GM12878 (cell line): ENCODE results near the gene RPUSD1. TPM values are rescaled to one million over a fixed set of nuclear protein-coding genes. Genes with fewer than 3 reads are reported as not detected.

ENCODE experiments used
- ATAC-seq: fragments of 200-7000 bp; cut with Tn5 transposase; 3 replicates; pipeline ENCODE4 v1.9.1; 2020; ENCODE audit warnings: mild to moderate bottlenecking, moderate library complexity
- BruUV-seq: library from RNA; stranded (reverse); fragments of 400-500 nt; replicated peaks from 2 replicates; lab custom pipeline; 2021; lab: Mats Ljungman, UMichigan
- CTCF ChIA-PET: fragments of 300-600 bp; sonication (Branson Sonifier 250); formaldehyde crosslinking; extraction: SDS; loops from one replicate; lab custom pipeline; 2021; ENCODE audit warnings: inconsistent platforms; lab: Yijun Ruan, JAX
- POLR2A ChIA-PET: fragments of 350-600 bp; formaldehyde crosslinking; extraction: SDS; loops from one replicate; lab custom pipeline; 2021; ENCODE audit warnings: inconsistent platforms; lab: Charles Lee
- RAD21 ChIA-PET: fragments of 300-600 bp; sonication (Branson Sonifier 250); formaldehyde crosslinking; loops from one replicate; lab custom pipeline; 2023; ENCODE audit warnings: antibody characterized with exemption; ENCODE audit not compliant: unreplicated experiment; lab: Charles Lee
- SMC1A ChIA-PET: fragments of 300-600 bp; sonication (Branson Sonifier 250); formaldehyde crosslinking; loops from one replicate; lab custom pipeline; 2023; ENCODE audit not compliant: unreplicated experiment, uncharacterized antibody; lab: Charles Lee
- DNase-seq: peaks from one replicate; pipeline ENCODE4 v3.0.0-alpha.2; 2011; ENCODE audit warnings: low read depth, low spot score
- FAIRE-seq: peaks from 3 replicates; lab custom pipeline; 2011; peaks lifted over from hg19 to GRCh38; lab: Jason Lieb, UNC
- H2AFZ ChIP-seq: 2 replicates; pipeline ENCODE4 v1.6.0; 2011; ENCODE audit warnings: low read depth, low read length, control low read depth; ENCODE audit not compliant: control insufficient read depth
- H3K27ac ChIP-seq: 2 replicates; pipeline ENCODE4 v1.5.1; 2011; ENCODE audit warnings: control low read depth; ENCODE audit not compliant: control insufficient read depth, insufficient read depth
- H3K27me3 ChIP-seq, 2 experiments: replicated peaks in 1 of 2; 2 replicates each; pipeline versions ENCODE4 v1.6.0 to v1.6.1; 2011; ENCODE audit warnings: low read length in 1 of 2; ENCODE audit not compliant: control insufficient read depth in 2 of 2, insufficient read depth in 2 of 2
- H3K36me3 ChIP-seq, 2 experiments: 2 replicates each; pipeline ENCODE4 v1.5.1; 2011; ENCODE audit warnings: low read length in 1 of 2; ENCODE audit not compliant: control insufficient read depth in 2 of 2, insufficient read depth in 2 of 2
- H3K4me1 ChIP-seq: 2 replicates; pipeline ENCODE4 v1.6.1; 2011; ENCODE audit warnings: mild to moderate bottlenecking, low read length, moderate library complexity, mixed read lengths; ENCODE audit not compliant: control insufficient read depth, insufficient read depth
- H3K4me2 ChIP-seq: 2 replicates; pipeline ENCODE4 v1.6.0; 2011; ENCODE audit warnings: control low read depth; ENCODE audit not compliant: control insufficient read depth, insufficient read depth
- H3K4me3 ChIP-seq: fragments of 200-600 bp; sonication (generic); 2 replicates; pipeline ENCODE4 v1.5.1; 2016
- H3K79me2 ChIP-seq: 2 replicates; pipeline ENCODE4 v1.6.0; 2011; ENCODE audit warnings: low read length; ENCODE audit not compliant: control insufficient read depth, insufficient read depth
- H3K9ac ChIP-seq: 2 replicates; pipeline ENCODE4 v1.8.0; 2011; ENCODE audit warnings: low read length, control low read depth, mixed read lengths; ENCODE audit not compliant: control insufficient read depth, insufficient read depth
- H3K9me3 ChIP-seq: replicated peaks from 3 replicates; pipeline ENCODE4 v1.5.1; 2011; ENCODE audit warnings: mild to moderate bottlenecking, low read length; ENCODE audit not compliant: control insufficient read depth, insufficient read depth
- H4K20me1 ChIP-seq: 2 replicates; pipeline ENCODE4 v1.6.0; 2011; ENCODE audit not compliant: control insufficient read depth, insufficient read depth
- CEBPB ChIP-seq, 2 experiments: fragments of 150-350 bp in 1 of 2; IDR thresholded peaks; 2 replicates each; pipeline ENCODE4 v1.6.1; 2012 to 2014; ENCODE audit warnings: low read depth in 2 of 2, low read length in 2 of 2, borderline replicate concordance in 1 of 2, inconsistent platforms in 1 of 2
- IRF4 ChIP-seq: IDR thresholded peaks from 2 replicates; pipeline ENCODE4 v1.6.1; 2011; ENCODE audit warnings: low read depth, low read length
- KDM1A ChIP-seq: fragments of 200-600 bp; sonication (generic); IDR thresholded peaks from 2 replicates; pipeline ENCODE4 v1.6.1; 2016; ENCODE audit warnings: borderline replicate concordance
- POLR2A ChIP-seq: IDR thresholded peaks from 2 replicates; pipeline ENCODE4 v1.6.1; 2011; ENCODE audit warnings: low read depth, mild to moderate bottlenecking, low read length
- POLR2AphosphoS2 ChIP-seq: IDR thresholded peaks from 2 replicates; pipeline ENCODE4 v1.6.1; 2011; ENCODE audit warnings: low read depth, mild to moderate bottlenecking, low read length, improper control_type of control experiment, moderate library complexity
- WGBS: methylation state at CpG from one replicate; pipeline ENCODE4 v1.1.6; 2016; ENCODE audit warnings: low lambda C conversion rate; ENCODE audit not compliant: insufficient replicate concordance, insufficient coverage; ENCODE audit errors: missing lambda C conversion rate; 5-methylcytosine and 5-hydroxymethylcytosine counted together
- in situ Hi-C: fragments of 300-500 bp; cut with MboI; formaldehyde crosslinking; loops from 9 replicates; pipeline ENCODE4 v1.14.3; 2018; ENCODE audit warnings: mixed read lengths
- intact Hi-C: fragments of 100-400 bp; cut with micrococcal nuclease; formaldehyde crosslinking; loops from one replicate; pipeline ENCODE4 v1.14.2; 2022; ENCODE audit not compliant: unreplicated experiment
- polyA plus RNA-seq, 11 experiments: library from polyadenylated mRNA; depleted of rRNA in 4 of 11; unstranded in 6 of 11; stranded (reverse) in 5 of 11; fragments of >200 nt; fragmentation: Nextera tagmentation in 4 of 11; fragmentation: Illumina TruSeq in 1 of 11; extraction: Ambion mirVana in 4 of 11; extraction: Trizol in 1 of 11; gene quantifications; 1 replicate in 1 of 11; 2 replicates in 10 of 11; pipeline versions ENCODE4 v1.2.1 to v1.2.3, GENCODE V29; 2011 to 2016; ENCODE audit warnings: inconsistent platforms in 2 of 11, missing spikeins in 2 of 11, low read depth in 1 of 11
- total RNA-seq, 4 experiments: library from RNA; depleted of rRNA in 3 of 4; stranded (reverse); fragments of >200 nt in 3 of 4; fragmentation: Illumina TruSeq in 1 of 4; extraction: Trizol in 1 of 4; gene quantifications; 2 replicates each; pipeline versions ENCODE4 v1.2.1 to v1.2.3, GENCODE V29; 2013 to 2021
- TF ChIP-seq, protein P1 (sequence below): IDR thresholded peaks from 2 replicates; pipeline ENCODE4 v1.6.1; 2011; ENCODE audit warnings: mild to moderate bottlenecking, low read depth, low read length, moderate library complexity; ENCODE audit not compliant: insufficient replicate concordance

Gene RPUSD1
- total and polyA plus RNA-seq, 10 of the 15 experiments (the other 5 are each of a cell fraction or from before 2014, with no cell fraction given): 0.55 to 49.9 (median 21.1) TPM

DNA sequence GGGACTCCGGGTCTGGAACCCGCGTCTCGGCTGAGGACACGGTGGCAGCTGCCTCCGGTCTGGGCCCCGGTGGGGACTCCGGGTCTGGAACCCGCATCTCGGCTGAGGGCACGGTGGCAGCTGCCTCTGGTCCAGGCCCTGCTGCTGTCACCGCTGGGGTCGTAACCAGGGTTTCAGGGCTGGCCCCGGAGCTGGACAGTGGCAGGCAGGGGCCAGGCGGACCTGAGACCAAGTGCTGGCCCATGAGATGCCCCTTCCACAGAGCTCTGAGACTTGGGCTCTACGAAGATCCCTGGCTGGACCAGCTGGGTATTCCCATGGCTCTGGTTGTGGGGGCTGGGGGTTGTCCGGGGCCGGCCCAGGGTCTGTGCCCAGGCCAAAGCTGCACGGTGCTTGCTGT is 3.8 kb downstream of the RPUSD1 start (continued):
- TF ChIP-seq IRF4: no peak
- no peak for TF ChIP-seq KDM1A
- TF ChIP-seq, protein P1, sequence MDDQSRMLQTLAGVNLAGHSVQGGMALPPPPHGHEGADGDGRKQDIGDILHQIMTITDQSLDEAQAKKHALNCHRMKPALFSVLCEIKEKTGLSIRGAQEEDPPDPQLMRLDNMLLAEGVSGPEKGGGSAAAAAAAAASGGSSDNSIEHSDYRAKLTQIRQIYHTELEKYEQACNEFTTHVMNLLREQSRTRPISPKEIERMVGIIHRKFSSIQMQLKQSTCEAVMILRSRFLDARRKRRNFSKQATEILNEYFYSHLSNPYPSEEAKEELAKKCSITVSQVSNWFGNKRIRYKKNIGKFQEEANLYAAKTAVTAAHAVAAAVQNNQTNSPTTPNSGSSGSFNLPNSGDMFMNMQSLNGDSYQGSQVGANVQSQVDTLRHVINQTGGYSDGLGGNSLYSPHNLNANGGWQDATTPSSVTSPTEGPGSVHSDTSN: no peak
- TF ChIP-seq, all 136 proteins: peak for 0

DNA sequence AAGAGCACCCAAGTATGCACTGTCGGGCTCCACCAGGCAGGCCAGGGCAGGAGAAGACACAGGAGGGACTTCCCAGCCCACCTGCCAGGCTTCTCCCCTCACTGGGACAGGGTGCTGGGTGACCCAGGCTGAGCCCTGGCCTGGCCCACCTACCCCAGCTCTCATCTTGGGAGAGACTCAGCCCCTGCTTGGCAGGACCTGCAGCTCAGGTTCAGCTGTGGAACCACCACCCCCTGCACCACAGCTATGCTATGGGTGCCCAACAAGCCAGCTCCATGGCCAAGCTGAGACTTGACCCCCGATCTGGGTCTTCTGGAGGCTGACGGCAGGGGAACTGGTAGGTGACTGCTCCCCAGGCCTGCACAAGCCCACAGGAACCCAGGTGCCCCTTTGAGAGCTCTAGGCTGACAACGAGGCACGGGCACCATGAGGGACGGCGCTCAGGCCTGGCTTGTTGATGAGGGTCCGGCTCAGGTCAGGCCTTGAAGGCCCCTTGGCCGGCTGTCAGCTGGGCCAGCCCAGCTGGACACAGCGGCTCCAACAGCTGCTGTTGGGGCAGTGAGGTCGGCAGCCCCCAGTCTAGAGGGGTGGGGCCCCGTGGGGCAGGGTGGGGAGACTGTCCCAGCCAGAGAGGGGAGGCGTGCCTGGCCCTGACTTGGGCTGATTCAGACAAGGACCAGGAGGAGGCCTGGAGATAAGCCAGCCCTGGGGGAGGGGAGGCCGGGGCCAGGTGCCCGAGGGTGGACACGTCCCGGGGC is 4.6 kb downstream of the RPUSD1 start:
- H3K4me3 ChIP-seq: no peak overlapping the region
- ChIA-PET POLR2A (interaction anchor here (0.6 kb wide), 1 partner anchor 541 kb away, joined by 3 read pairs; no protein-coding TSS in a partner anchor), SMC1A (interaction anchor here (2.5 kb wide), 1 partner anchor 71 kb away, joined by 12 read pairs; no protein-coding TSS in a partner anchor), RAD21 (no interaction called here), CTCF (interaction anchor here (0.9 to 5.2 kb wide), 2 partner anchors 71 kb away, joined by 4 to 32 read pairs; no protein-coding TSS in a partner anchor)
- H3K79me2 ChIP-seq: peaks cover 13% of the 10 kb centered on the region
- no peaks in the 10 kb centered on the region for H3K9me3 ChIP-seq
- no peak overlapping the region for H3K4me2 ChIP-seq
- H3K9ac ChIP-seq: no peak overlapping the region
- peaks cover 0 to 5% of the 10 kb centered on the region in 2 experiments; a peak in 2 of 4 replicates for H3K36me3 ChIP-seq
- H4K20me1 ChIP-seq: no peaks in the 10 kb centered on the region
- in situ Hi-C loops: no loop called here
- H3K27ac ChIP-seq: no peak overlapping the region
- TF ChIP-seq POLR2AphosphoS2 (0 out of 2 replicates have a peak, but pooled peaks have one; percentile 30), POLR2A (peak; percentile 5), CEBPB (IDR thresholded peaks at IDR 0.05; ENCODE audit: borderline replicate concordance in 1 of 2, low read depth in 2 of 2, low read length in 2 of 2) (no peak)
- H2AFZ ChIP-seq: no peak overlapping the region
- no peaks in the 10 kb centered on the region for H3K27me3 ChIP-seq
- BruUV-seq: no TSS peak
- FAIRE-seq: no peak
- no peak for ATAC-seq
- peaks cover 4% of the 10 kb centered on the region; the same call in 1 of the 2 replicates for H3K4me1 ChIP-seq
- no peak for DNase-seq
- WGBS: 66% methylated on average over 14 of the region's 17 CpGs
- intact Hi-C loops: no loop called here
